Peyer's patch (tissue), 4 donors: ENCODE data around the gene LIFR. TPM values are rescaled to one million over a fixed set of nuclear protein-coding genes. Genes with fewer than 3 reads are reported as not detected.

Experiments used
- DNase-seq, 3 donors: peaks; one replicate each; pipeline ENCODE4 v3.0.0-alpha.2; 2017 to 2019
- H3K27ac ChIP-seq, 4 donors: fragments of 200-600 bp; sonication (generic); one replicate each; pipeline ENCODE4 v1.5.1; 2016 to 2019
- H3K27me3 ChIP-seq, 2 donors: fragments of 200-600 bp; sonication (generic); one replicate each; pipeline ENCODE4 v1.5.1; 2019
- H3K36me3 ChIP-seq, 3 donors: fragments of 200-600 bp; sonication (generic); one replicate each; pipeline ENCODE4 v1.5.1; 2016 to 2019
- H3K4me1 ChIP-seq, 4 donors: fragments of 200-600 bp; sonication (generic); one replicate each; pipeline ENCODE4 v1.5.1; 2016 to 2019
- H3K4me3 ChIP-seq, 4 donors: fragments of 200-600 bp; sonication (generic); 1 replicate in 3 of 4; 2 replicates in 1 of 4; pipeline ENCODE4 v1.5.1; 2016 to 2019; ENCODE audit warnings: mild to moderate bottlenecking in 1 of 4
- H3K9me3 ChIP-seq, 4 donors: fragments of 200-600 bp; sonication (generic); one replicate each; pipeline ENCODE4 v1.5.1; 2016 to 2019; ENCODE audit warnings: mild to moderate bottlenecking in 1 of 4
- POLR2A ChIP-seq, 2 donors: fragments of 450-650 bp; IDR thresholded peaks; one replicate each; pipeline ENCODE4 v1.5.1; 2017; ENCODE audit warnings: antibody characterized with exemption in 2 of 2, mild to moderate bottlenecking in 2 of 2, moderate library complexity in 2 of 2
- total RNA-seq, 4 donors: library from RNA; depleted of rRNA; stranded (reverse); fragments of >200 nt; gene quantifications; one replicate each; pipeline ENCODE4 v1.1.0, GENCODE V29; 2016
- TF ChIP-seq, protein P1 (sequence below), 6 experiments: fragments of 450-650 bp in 4 of 6; fragments of 200-600 bp in 2 of 6; sonication (generic) in 1 of 6; IDR thresholded peaks; one replicate each; pipeline ENCODE4 v1.5.1; 2017 to 2019; ENCODE audit warnings: antibody characterized with exemption in 6 of 6, mild to moderate bottlenecking in 3 of 6, moderate library complexity in 1 of 6

LIFR gene
- total RNA-seq, 4 donors from 2014 or later = 10.7 to 98.2 (median 19.9) TPM

DNA sequence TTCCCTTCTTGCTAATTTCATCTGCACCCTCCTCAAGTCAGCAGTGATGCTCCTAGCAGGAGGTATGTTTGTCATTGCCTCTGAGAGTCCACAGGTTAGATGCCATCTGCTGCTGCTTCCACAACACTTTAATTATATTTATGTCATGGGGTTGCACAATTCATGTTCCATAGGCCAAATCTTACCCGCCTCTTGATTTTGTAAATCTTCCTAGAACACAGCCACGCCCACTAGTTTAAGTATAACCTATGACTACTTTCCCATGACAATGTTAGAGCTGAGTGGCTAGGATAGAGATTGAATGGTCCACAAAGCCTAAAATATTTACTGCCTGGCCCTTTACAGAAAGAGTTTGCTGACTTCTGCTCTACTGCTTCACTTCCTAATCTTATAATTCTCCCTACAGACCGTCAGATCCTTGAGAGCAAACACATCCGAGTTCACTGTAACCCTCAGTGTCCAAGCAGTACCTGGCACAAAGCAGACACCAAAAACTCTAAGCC is 21.1 kb downstream of the LIFR start:
- no peak overlapping the region for H3K27ac ChIP-seq
- H3K4me1 ChIP-seq = no peaks in the 10 kb centered on the region
- H3K27me3 ChIP-seq = no peaks in the 10 kb centered on the region
- no peak for TF ChIP-seq POLR2A (IDR thresholded peaks at IDR 0.05)
- TF ChIP-seq, protein P1, sequence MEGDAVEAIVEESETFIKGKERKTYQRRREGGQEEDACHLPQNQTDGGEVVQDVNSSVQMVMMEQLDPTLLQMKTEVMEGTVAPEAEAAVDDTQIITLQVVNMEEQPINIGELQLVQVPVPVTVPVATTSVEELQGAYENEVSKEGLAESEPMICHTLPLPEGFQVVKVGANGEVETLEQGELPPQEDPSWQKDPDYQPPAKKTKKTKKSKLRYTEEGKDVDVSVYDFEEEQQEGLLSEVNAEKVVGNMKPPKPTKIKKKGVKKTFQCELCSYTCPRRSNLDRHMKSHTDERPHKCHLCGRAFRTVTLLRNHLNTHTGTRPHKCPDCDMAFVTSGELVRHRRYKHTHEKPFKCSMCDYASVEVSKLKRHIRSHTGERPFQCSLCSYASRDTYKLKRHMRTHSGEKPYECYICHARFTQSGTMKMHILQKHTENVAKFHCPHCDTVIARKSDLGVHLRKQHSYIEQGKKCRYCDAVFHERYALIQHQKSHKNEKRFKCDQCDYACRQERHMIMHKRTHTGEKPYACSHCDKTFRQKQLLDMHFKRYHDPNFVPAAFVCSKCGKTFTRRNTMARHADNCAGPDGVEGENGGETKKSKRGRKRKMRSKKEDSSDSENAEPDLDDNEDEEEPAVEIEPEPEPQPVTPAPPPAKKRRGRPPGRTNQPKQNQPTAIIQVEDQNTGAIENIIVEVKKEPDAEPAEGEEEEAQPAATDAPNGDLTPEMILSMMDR (IDR thresholded peaks at IDR 0.05) = no peak
- no peaks in the 10 kb centered on the region for H3K36me3 ChIP-seq
- no peak overlapping the region for H3K4me3 ChIP-seq
- H3K9me3 ChIP-seq = no peaks in the 10 kb centered on the region
- DNase-seq = no peak

DNA sequence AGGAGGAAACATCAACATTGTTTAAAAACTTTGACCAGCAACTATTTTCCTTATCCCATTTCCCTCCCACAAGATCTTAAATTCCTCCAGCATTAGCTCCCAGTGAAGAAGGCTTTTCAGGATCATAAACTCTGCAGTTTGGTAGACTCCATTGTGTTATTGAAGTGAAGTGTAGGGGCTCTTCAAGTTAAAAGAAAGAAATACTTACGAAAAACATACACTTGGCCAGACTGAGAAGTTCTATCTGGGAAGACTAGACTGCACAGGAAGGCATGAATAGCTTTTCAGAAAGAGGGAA is 22.3 kb downstream of the LIFR start:
- no peaks in the 10 kb centered on the region for H3K36me3 ChIP-seq
- DNase-seq = no peak
- no peak overlapping the region for H3K4me3 ChIP-seq
- H3K9me3 ChIP-seq = no peaks in the 10 kb centered on the region
- TF ChIP-seq, protein P1 (IDR thresholded peaks at IDR 0.05) = no peak
- TF ChIP-seq POLR2A (IDR thresholded peaks at IDR 0.05) = no peak
- H3K27me3 ChIP-seq = no peaks in the 10 kb centered on the region
- no peak overlapping the region for H3K27ac ChIP-seq
- no peaks in the 10 kb centered on the region for H3K4me1 ChIP-seq

DNA sequence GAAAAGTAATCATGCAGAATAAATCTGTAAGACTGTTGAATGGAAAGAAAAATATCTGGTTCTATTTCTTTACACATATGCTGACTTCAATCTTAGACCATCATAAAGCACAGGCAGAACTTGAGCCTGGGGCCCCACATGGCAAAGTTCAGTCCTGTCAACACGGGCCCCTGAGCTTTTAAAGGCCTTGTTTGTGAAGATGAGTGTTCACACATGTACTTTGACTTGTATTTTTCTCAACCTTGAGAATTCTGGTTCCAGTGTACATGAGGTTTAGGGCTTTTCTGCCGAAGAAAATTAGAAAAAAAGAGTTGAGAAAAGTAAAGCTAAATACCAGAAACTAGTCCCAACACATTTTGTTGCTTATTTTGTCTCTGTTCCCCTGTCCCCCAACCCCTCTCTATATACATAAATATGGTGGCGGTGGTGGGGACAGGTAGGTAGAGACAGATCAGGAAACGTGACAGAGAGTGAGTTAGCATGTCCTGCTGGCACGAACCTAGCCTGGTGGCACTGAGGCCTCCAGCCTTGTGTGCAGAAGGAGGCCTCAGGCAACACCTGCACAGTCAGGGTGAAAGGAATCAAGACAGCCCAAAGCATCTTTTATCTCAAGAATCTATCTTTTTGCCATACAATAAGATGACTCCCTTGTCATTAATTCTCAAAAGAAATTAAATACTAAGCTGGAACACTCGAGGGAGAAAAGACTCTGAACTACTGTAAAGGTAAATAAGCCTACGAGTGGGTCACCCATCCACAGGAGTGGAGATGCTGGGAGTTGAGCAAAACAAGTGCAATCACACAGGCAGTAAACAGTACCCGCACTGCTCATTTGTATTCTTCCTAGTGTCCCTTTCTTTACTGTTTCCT is 22.9 kb downstream of the LIFR start:
- Histone ChIP-seq H3K4me3 (no peak overlapping the region), H3K4me1 (no peaks in the 10 kb centered on the region), H3K27ac (no peak overlapping the region), H3K36me3 (no peaks in the 10 kb centered on the region), H3K9me3 (no peaks in the 10 kb centered on the region), H3K27me3 (no peaks in the 10 kb centered on the region)
- no peak for DNase-seq
- no peak for TF ChIP-seq POLR2A (IDR thresholded peaks at IDR 0.05)
- TF ChIP-seq, protein P1 (IDR thresholded peaks at IDR 0.05) = no peak

DNA sequence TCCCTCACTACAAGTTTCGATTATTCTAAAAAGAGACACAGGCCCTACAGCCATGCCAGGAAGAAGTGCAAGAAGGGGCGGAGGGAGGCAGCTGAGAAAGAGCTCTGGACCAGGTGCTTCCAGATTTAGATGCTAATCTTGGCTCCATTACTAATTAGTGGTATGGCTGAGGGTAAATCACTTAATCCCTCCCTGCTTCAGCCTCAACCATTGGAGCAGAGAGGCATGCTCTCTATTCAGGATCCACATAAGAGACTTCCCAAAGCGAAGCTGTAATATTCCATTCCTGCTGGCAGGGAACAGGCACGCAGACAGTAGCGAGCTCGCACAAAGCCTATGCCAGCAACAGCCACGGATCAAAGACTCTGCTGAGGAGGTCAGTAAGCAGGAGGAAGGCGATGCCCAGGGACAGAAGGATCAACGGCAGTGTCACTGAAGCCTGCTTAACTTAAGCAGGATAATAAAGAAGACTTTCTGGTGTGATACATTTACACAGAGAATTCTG is 24.2 kb downstream of the LIFR start:
- H3K4me3 ChIP-seq = no peak overlapping the region
- H3K9me3 ChIP-seq = no peaks in the 10 kb centered on the region
- H3K27me3 ChIP-seq = no peaks in the 10 kb centered on the region
- TF ChIP-seq, protein P1 (IDR thresholded peaks at IDR 0.05) = no peak
- TF ChIP-seq POLR2A (IDR thresholded peaks at IDR 0.05) = no peak
- H3K27ac ChIP-seq = no peak overlapping the region
- no peaks in the 10 kb centered on the region for H3K36me3 ChIP-seq
- no peaks in the 10 kb centered on the region for H3K4me1 ChIP-seq
- DNase-seq = no peak

DNA sequence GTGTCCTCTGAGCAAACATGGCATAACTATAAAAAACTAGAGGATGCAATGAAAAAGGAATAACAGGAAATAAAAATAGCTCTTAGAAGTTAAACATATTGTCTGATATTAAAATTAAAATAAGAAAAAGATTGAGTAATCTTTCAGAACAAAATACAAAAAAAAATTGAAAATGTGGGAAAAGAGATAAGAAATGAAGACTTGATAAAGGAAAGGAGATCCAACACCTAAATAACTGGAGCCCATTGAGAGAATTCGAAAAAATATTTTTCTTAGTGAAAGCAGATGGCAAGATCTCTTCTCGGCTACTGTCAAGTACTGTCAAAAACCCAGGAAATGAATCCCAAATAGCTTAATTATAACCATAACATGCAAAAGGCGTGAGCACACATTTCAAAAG is 24.9 kb downstream of the LIFR start:
- DNase-seq = no peak
- no peak overlapping the region for H3K27ac ChIP-seq
- H3K36me3 ChIP-seq = no peaks in the 10 kb centered on the region
- TF ChIP-seq, protein P1 (IDR thresholded peaks at IDR 0.05) = no peak
- TF ChIP-seq POLR2A (IDR thresholded peaks at IDR 0.05) = no peak
- H3K4me3 ChIP-seq = no peak overlapping the region
- no peaks in the 10 kb centered on the region for H3K4me1 ChIP-seq
- H3K27me3 ChIP-seq = no peaks in the 10 kb centered on the region
- no peaks in the 10 kb centered on the region for H3K9me3 ChIP-seq
